GM19397 (cell line): Measurements from ENCODE around the gene RIOK2.

Source experiments
- ATAC-seq: cut with Tn5 transposase; IDR thresholded peaks from one replicate; pipeline ENCODE4 v1.9.1; 2021; ENCODE audit warnings: mild to moderate bottlenecking, moderate library complexity; ENCODE audit not compliant: unreplicated experiment

Gene RIOK2

GRCh38 chr5:97127727-97128126, 55.3 kb downstream of the RIOK2 start:
- ATAC-seq = no peak

DNA sequence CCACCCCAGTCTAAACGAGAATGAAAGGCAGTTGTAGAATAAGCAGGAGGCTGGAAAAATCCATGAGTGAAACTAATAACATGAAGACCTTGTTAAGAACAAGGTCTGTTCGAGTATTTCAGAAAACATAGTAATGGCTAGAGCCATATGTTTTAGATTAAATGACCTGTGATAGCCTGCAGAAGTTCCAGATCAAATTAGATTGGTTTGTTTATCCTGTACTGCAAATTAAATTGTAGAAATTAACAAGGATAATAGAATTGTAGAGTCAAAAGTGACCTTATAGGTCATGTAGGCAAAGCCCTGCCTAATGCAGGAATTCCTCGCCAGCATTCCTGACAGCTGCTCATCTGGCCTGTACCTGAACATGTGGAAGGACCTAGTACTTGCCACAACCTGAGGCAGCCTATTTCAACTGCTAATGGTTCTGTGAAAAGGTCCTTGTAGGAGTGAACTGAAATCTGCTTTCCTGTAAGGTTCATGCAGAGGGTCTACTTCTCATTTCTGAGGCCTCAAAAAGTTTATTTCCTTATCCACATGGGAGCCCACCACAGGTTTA, 57.8 kb downstream of the RIOK2 start:
- ATAC-seq = no peak

GRCh38 chr5:97124335-97124734, 58.7 kb downstream of the RIOK2 start:
- ATAC-seq = no peak

DNA sequence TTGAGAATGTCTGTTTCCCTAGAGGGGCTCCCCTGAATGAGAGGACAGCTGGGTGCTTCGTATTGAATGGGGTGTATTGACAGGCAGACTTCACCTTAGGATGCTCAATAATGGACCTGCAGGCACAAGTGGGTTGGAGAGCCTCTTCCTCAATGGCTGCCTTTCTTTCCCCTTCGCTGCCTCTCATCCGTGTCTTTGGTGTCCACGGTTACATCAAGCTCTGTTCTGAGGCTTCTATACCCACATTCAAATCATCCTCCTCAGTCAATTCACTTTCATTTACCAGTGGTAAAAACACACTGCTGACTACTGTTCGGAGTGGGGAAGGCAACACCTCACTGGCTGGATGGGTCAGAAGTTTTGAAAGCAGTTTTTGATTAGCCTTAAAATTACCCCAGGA, 61.2 kb downstream of the RIOK2 start:
- no peak for ATAC-seq

- no peak for ATAC-seq
Observed at GRCh38 chr5:97120195-97120594, 62.9 kb downstream of the RIOK2 start.

- ATAC-seq = no peak
Observed at GRCh38 chr5:97119007-97119390, 64.0 kb downstream of the RIOK2 start.

DNA sequence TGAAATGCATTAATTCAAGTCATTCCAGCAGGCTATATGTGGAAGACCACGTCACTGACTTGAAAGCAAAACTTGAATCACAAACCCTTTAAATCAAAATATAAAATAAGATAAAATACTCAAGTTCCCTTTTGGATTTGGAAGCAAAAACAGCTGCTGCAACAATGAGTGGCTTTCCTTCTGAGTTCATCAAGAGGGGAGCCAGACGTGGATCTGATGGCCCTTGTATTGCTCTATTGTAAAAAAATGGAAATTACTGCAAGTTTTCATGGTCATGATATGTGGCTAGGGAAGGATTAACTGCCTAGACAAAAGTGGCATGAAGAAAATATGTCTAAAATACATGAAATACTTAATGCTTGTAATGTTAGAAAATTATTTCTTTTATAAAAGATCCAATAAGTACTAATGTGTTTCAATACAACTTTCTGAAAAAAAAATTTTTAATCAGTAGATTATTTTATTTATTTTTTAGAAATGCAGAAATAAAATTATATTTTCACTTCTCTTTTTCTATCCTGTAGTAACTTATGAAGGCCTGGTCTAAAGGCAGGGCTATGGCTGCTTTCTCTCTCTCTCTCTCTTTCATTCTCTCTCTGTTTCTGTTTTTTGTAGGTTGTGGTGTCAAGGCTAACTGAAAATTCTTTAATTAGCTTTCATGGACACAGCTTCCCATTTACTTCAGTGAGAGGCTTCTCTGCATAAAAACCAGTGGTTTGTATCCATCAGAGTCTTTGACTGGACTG, 64.6 kb downstream of the RIOK2 start:
- no peak for ATAC-seq

GRCh38 chr5:97115932-97116331, 67.1 kb downstream of the RIOK2 start:
- no peak for ATAC-seq

DNA sequence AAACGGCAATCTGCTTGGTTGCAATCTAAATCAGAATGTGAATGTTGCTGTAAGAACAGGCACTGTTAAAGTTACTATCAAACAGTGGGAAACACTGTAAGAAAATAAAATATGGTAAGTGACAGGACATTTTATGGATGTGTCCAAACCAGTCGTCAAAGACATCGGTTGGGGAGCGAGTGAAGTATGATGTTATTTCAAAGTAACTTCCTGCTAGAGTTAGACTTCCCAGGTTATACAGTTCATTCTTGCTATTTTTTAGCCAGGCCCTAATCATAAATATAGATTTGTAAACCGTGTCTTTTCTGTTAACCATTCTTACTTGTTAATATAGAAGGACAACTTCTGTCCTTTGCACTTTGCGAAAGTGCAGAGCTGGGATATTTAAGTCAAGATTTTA, 70.8 kb downstream of the RIOK2 start:
- ATAC-seq = no peak

- no peak for ATAC-seq
Observed at GRCh38 chr5:97111616-97112015, 71.4 kb downstream of the RIOK2 start.

DNA sequence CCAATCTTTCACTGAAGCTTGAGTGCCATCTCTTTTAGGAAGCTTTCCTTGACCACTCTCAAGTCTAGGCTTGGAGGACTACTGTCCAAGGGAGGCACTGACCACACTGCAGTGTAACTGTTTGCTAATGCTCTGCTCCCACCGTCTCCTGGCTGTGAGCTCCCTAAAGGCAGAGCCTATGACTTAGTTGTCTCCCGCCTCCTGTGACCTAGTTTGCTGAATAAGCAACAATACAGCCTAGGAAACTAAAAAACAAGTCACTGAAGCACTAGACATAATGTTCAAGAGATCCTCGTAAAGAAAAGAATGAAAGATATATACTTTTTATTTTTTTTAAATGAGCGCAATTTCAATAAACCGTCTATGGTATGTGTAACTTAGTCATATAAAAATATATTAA, 72.0 kb downstream of the RIOK2 start:
- ATAC-seq = no peak
